ENCODE results near the gene PDE2A. TPM values are rescaled to one million over a fixed set of nuclear protein-coding genes. Genes with fewer than 3 reads are reported as not detected.

The PDE2A gene
- total RNA-seq, 2 experiments from 2014 or later: 4.0 to 4.5 TPM

GRCh38 chr11:72720047-72720446, 45.8 kb upstream of the PDE2A start:
- CTCF ChIA-PET: interaction anchor here (1.2 kb wide), 1 partner anchor 74 kb away, joined by 4 read pairs; the partner anchor contains the start of gene STARD10
- Histone ChIP-seq H3K27me3 (ENCODE audit: control insufficient read depth in 1 of 2, insufficient read depth in 2 of 2, low read length in 2 of 2) (no peaks in the 10 kb centered on the region), H3K4me3 (ENCODE audit: low read length) (peak overlapping the region; percentile 83), H3K36me3 (ENCODE audit: insufficient read depth, low read length) (peaks cover 46% of the 10 kb centered on the region), H3K4me1 (ENCODE audit: insufficient read depth, low read length) (peaks cover 83% of the 10 kb centered on the region), H3K27ac (ENCODE audit: low read depth in 1 of 2, low read length in 2 of 2) (no peak overlapping the region), H3K9me3 (ENCODE audit: control insufficient read depth in 1 of 2, insufficient read depth in 1 of 2, low read length in 2 of 2) (no peaks in the 10 kb centered on the region)
- Mint-ChIP-seq H3K27me3 (no peaks in the 10 kb centered on the region), H3K4me3 (peak overlapping the region; percentile 91), H3K9me3 (no peaks in the 10 kb centered on the region), H3K36me3 (ENCODE audit: low read depth) (peaks cover 46% of the 10 kb centered on the region), H3K27ac (peak overlapping the region; percentile 90), H3K4me1 (ENCODE audit: low read depth) (peaks cover 72% of the 10 kb centered on the region)
- ATAC-seq (ENCODE audit: poor library complexity): no peak
- POLR2A ChIA-PET: interaction anchor here (0.6 kb wide), 1 partner anchor 420 kb away, joined by 3 read pairs; no protein-coding TSS in a partner anchor
- no peak for TF ChIP-seq CTCF (IDR thresholded peaks at IDR 0.05)
- no peak for DNase-seq
- intact Hi-C loops (cut with DNase I, micrococcal nuclease): no loop called here

GRCh38 chr11:72719551-72719950, 45.3 kb upstream of the PDE2A start:
- no peaks in the 10 kb centered on the region for H3K9me3 Mint-ChIP-seq
- POLR2A ChIA-PET: interaction anchor here (1.0 kb wide), 1 partner anchor 423 kb away, joined by 3 read pairs; the partner anchor contains the start of gene FCHSD2
- H3K27me3 Mint-ChIP-seq: no peaks in the 10 kb centered on the region
- Histone ChIP-seq H3K27me3 (ENCODE audit: control insufficient read depth in 1 of 2, insufficient read depth in 2 of 2, low read length in 2 of 2) (no peaks in the 10 kb centered on the region), H3K27ac (ENCODE audit: low read depth in 1 of 2, low read length in 2 of 2) (no peak overlapping the region), H3K36me3 (ENCODE audit: insufficient read depth, low read length) (peaks cover 47% of the 10 kb centered on the region), H3K4me3 (ENCODE audit: low read length) (peak overlapping the region; percentile 83), H3K4me1 (ENCODE audit: insufficient read depth, low read length) (peaks cover 84% of the 10 kb centered on the region), H3K9me3 (ENCODE audit: control insufficient read depth in 1 of 2, insufficient read depth in 1 of 2, low read length in 2 of 2) (no peaks in the 10 kb centered on the region)
- H3K27ac Mint-ChIP-seq: peak overlapping the region; percentile 90
- DNase-seq (no peak), ATAC-seq (ENCODE audit: poor library complexity) (no peak)
- CTCF ChIA-PET: interaction anchor here (1.2 to 1.6 kb wide), 2 partner anchors 12 to 75 kb away, joined by 4 read pairs; partner anchors contain the start of gene STARD10
- peak overlapping the region; percentile 91 for H3K4me3 Mint-ChIP-seq
- intact Hi-C loops (cut with DNase I, micrococcal nuclease): no loop called here
- peaks cover 75% of the 10 kb centered on the region for H3K4me1 Mint-ChIP-seq (ENCODE audit: low read depth)
- H3K36me3 Mint-ChIP-seq (ENCODE audit: low read depth): peaks cover 49% of the 10 kb centered on the region
- no peak for TF ChIP-seq CTCF (IDR thresholded peaks at IDR 0.05)

- Histone ChIP-seq H3K9me3 (ENCODE audit: control insufficient read depth in 1 of 2, insufficient read depth in 1 of 2, low read length in 2 of 2) (no peaks in the 10 kb centered on the region), H3K4me1 (ENCODE audit: insufficient read depth, low read length) (peaks cover 81% of the 10 kb centered on the region), H3K36me3 (ENCODE audit: insufficient read depth, low read length) (peaks cover 48% of the 10 kb centered on the region), H3K27ac (ENCODE audit: low read depth in 1 of 2, low read length in 2 of 2) (no peak overlapping the region), H3K27me3 (ENCODE audit: control insufficient read depth in 1 of 2, insufficient read depth in 2 of 2, low read length in 2 of 2) (no peaks in the 10 kb centered on the region), H3K4me3 (ENCODE audit: low read length) (no peak overlapping the region)
- DNase-seq: peak in 1 of 14 experiments; percentile 26
- no peaks in the 10 kb centered on the region for H3K9me3 Mint-ChIP-seq
- TF ChIP-seq CTCF (IDR thresholded peaks at IDR 0.05): no peak
- ATAC-seq (ENCODE audit: poor library complexity): no peak
- intact Hi-C loops (cut with DNase I, micrococcal nuclease): no loop called here
- peaks cover 79% of the 10 kb centered on the region for H3K4me1 Mint-ChIP-seq (ENCODE audit: low read depth)
- ChIA-PET CTCF (interaction anchor here (1.6 kb wide), 1 partner anchor 12 kb away, joined by 4 read pairs; no protein-coding TSS in a partner anchor), POLR2A (interaction anchor here (1.0 kb wide), 1 partner anchor 423 kb away, joined by 3 read pairs; the partner anchor contains the start of gene FCHSD2)
- peak overlapping the region; percentile 90 for H3K27ac Mint-ChIP-seq
- peaks cover 54% of the 10 kb centered on the region for H3K36me3 Mint-ChIP-seq (ENCODE audit: low read depth)
- H3K4me3 Mint-ChIP-seq: peak overlapping the region; percentile 91
- H3K27me3 Mint-ChIP-seq: no peaks in the 10 kb centered on the region
Observed at GRCh38 chr11:72719144-72719543, 44.9 kb upstream of the PDE2A start.

Measured in CD4-positive, alpha-beta T cell (primary cell).